Neural cell (in vitro differentiated cells): ENCODE measurements around the gene BNC1. TPM values are rescaled to one million over a fixed set of nuclear protein-coding genes. Genes with fewer than 3 reads are reported as not detected.

Experiments
- H2AFZ ChIP-seq: fragments of 200-600, 300-800 bp; sonication (generic), shearing (Covaris generic); 2 replicates; pipeline ENCODE4 v1.6.0; 2014; ENCODE audit warnings: low read depth, mild to moderate bottlenecking, antibody characterized with exemption, low read length, moderate library complexity
- H3F3A ChIP-seq: fragments of 200-600 bp; shearing (Covaris generic); 2 replicates; pipeline ENCODE4 v1.6.1; 2016; ENCODE audit warnings: mild to moderate bottlenecking, moderate library complexity, mixed read lengths, antibody characterized with exemption, low read length; ENCODE audit not compliant: insufficient read depth, poor library complexity, severe bottlenecking
- H3K27ac ChIP-seq: fragments of 200-600, 300-800 bp; sonication (generic), shearing (Covaris generic); 2 replicates; pipeline ENCODE4 v1.5.1; 2014; ENCODE audit warnings: mild to moderate bottlenecking, low read length, moderate library complexity
- H3K27me3 ChIP-seq: fragments of 300-800, 200-600 bp; sonication (generic), shearing (Covaris generic); 2 replicates; pipeline ENCODE4 v1.6.0; 2014; ENCODE audit warnings: mild to moderate bottlenecking, low read depth, low read length, moderate library complexity; ENCODE audit not compliant: insufficient read depth
- H3K36me3 ChIP-seq: fragments of 300-800, 200-600 bp; sonication (generic), shearing (Covaris generic); 2 replicates; pipeline ENCODE4 v1.5.1; 2014; ENCODE audit warnings: mild to moderate bottlenecking, antibody characterized with exemption, low read length, moderate library complexity; ENCODE audit not compliant: insufficient read depth
- H3K4me2 ChIP-seq: fragments of 300-800, 200-600 bp; sonication (generic), shearing (Covaris generic); 2 replicates; pipeline ENCODE4 v1.6.0; 2014; ENCODE audit warnings: mild to moderate bottlenecking, low read length
- H3K4me3 ChIP-seq: fragments of 300-800, 200-600 bp; sonication (generic), shearing (Covaris generic); 2 replicates; pipeline ENCODE4 v1.5.1; 2014; ENCODE audit warnings: mild to moderate bottlenecking, low read length, moderate library complexity
- H3K79me2 ChIP-seq: fragments of 200-600 bp; shearing (Covaris generic); replicated peaks from 2 replicates; pipeline ENCODE4 v1.6.0; 2014; ENCODE audit warnings: mild to moderate bottlenecking, low read length, moderate library complexity; ENCODE audit not compliant: insufficient read depth
- H3K9ac ChIP-seq: fragments of 300-800, 200-600 bp; sonication (generic), shearing (Covaris generic); 2 replicates; pipeline ENCODE4 v1.6.1; 2016; ENCODE audit warnings: mild to moderate bottlenecking, low read length, mixed read lengths
- H3K9me2 ChIP-seq: fragments of 200-600 bp; shearing (Covaris generic); 2 replicates; pipeline ENCODE4 v1.6.1; 2016; ENCODE audit warnings: mild to moderate bottlenecking, low read length, mixed read lengths; ENCODE audit not compliant: insufficient read depth
- H3K9me3 ChIP-seq: fragments of 200-600, 300-800 bp; sonication (generic), shearing (Covaris generic); 2 replicates; pipeline ENCODE4 v1.6.1; 2016; ENCODE audit warnings: mild to moderate bottlenecking, mixed run types, low read length, moderate library complexity, mixed read lengths
- H4K20me1 ChIP-seq: fragments of 200-600 bp; shearing (Covaris generic); 2 replicates; pipeline ENCODE4 v1.6.1; 2016; ENCODE audit warnings: mild to moderate bottlenecking, mixed run types; ENCODE audit not compliant: insufficient read depth
- EP300 ChIP-seq: fragments of 450-650 bp; conservative IDR thresholded peaks from 2 replicates; pipeline ENCODE4 v1.6.1; 2014; ENCODE audit warnings: antibody characterized with exemption, mild to moderate bottlenecking, moderate library complexity; ENCODE audit not compliant: poor library complexity, severe bottlenecking
- EZH2 ChIP-seq: fragments of 200-600, 300-800 bp; shearing (Covaris generic), sonication (generic); IDR thresholded peaks from 2 replicates; pipeline ENCODE4 v1.6.1; 2014; ENCODE audit warnings: antibody characterized with exemption, low read length, borderline replicate concordance, mild to moderate bottlenecking; ENCODE audit not compliant: insufficient read depth, poor library complexity, severe bottlenecking
- MXI1 ChIP-seq: fragments of 450-650 bp; conservative IDR thresholded peaks from 2 replicates; pipeline ENCODE4 v1.6.1; 2014; ENCODE audit warnings: antibody characterized with exemption, mild to moderate bottlenecking; ENCODE audit not compliant: poor library complexity, severe bottlenecking
- POLR2AphosphoS5 ChIP-seq: IDR thresholded peaks from 2 replicates; pipeline ENCODE4 v1.6.1; 2012
- RAD21 ChIP-seq: fragments of 450-650 bp; conservative IDR thresholded peaks from 2 replicates; pipeline ENCODE4 v1.6.1; 2014; ENCODE audit warnings: antibody characterized with exemption, mild to moderate bottlenecking, moderate library complexity
- REST ChIP-seq: IDR thresholded peaks from 2 replicates; pipeline ENCODE4 v1.6.1; 2012; ENCODE audit warnings: borderline replicate concordance
- SMC3 ChIP-seq: fragments of 450-650 bp; conservative IDR thresholded peaks from 2 replicates; pipeline ENCODE4 v1.6.1; 2014; ENCODE audit warnings: antibody characterized with exemption, mild to moderate bottlenecking, moderate library complexity; ENCODE audit not compliant: poor library complexity
- polyA plus RNA-seq: library from polyadenylated mRNA; depleted of rRNA; stranded (reverse); fragments of >200 nt; gene quantifications from 2 replicates; pipeline ENCODE4 v1.2.3, GENCODE V29; 2014
- TF ChIP-seq, protein P1 (sequence below): fragments of 450-650 bp; IDR thresholded peaks from 2 replicates; pipeline ENCODE4 v1.5.1; 2014; ENCODE audit warnings: antibody characterized with exemption, mild to moderate bottlenecking, moderate library complexity; ENCODE audit not compliant: poor library complexity, severe bottlenecking

The BNC1 gene
- polyA plus RNA-seq, 1 donor from 2014 or later = not detected

GRCh38 chr15:83283138-83283812, 1.2 kb downstream of the BNC1 start:
- Histone ChIP-seq H3K4me2 (no peak overlapping the region), H3K27ac (no peak overlapping the region), H4K20me1 (no peaks in the 10 kb centered on the region), H3K9me2 (no peaks in the 10 kb centered on the region), H2AFZ (no peak overlapping the region), H3K79me2 (no peaks in the 10 kb centered on the region), H3K36me3 (no peaks in the 10 kb centered on the region), H3K9me3 (no peaks in the 10 kb centered on the region), H3K4me3 (peak overlapping the region; percentile 62), H3K9ac (no peak overlapping the region), H3F3A (no peaks in the 10 kb centered on the region), H3K27me3 (peaks cover 81% of the 10 kb centered on the region)
- TF ChIP-seq, protein P1, sequence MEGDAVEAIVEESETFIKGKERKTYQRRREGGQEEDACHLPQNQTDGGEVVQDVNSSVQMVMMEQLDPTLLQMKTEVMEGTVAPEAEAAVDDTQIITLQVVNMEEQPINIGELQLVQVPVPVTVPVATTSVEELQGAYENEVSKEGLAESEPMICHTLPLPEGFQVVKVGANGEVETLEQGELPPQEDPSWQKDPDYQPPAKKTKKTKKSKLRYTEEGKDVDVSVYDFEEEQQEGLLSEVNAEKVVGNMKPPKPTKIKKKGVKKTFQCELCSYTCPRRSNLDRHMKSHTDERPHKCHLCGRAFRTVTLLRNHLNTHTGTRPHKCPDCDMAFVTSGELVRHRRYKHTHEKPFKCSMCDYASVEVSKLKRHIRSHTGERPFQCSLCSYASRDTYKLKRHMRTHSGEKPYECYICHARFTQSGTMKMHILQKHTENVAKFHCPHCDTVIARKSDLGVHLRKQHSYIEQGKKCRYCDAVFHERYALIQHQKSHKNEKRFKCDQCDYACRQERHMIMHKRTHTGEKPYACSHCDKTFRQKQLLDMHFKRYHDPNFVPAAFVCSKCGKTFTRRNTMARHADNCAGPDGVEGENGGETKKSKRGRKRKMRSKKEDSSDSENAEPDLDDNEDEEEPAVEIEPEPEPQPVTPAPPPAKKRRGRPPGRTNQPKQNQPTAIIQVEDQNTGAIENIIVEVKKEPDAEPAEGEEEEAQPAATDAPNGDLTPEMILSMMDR = no peak
- peak; percentile 18 for TF ChIP-seq EZH2
- TF ChIP-seq RAD21 = no peak

DNA sequence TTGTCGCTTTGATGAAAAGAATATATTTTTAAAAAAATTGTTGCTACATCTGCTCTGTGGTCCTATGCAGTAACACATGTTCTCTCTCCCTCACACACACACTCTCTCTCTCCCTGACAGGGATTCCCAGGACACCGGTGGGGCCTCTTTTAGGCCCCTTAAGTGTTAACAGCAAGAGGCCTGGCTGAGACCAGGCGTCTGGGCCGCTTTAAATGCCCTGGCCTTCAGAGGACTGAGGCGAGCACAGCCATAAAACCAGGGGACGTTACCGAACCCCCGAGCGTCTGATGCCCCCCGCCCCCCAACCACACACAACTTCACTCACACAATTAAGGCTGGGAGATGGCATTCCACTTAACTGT, 1.7 kb downstream of the BNC1 start:
- no peak overlapping the region for H3K4me2 ChIP-seq
- H2AFZ ChIP-seq = no peak overlapping the region
- H3K9ac ChIP-seq = no peak overlapping the region
- no peaks in the 10 kb centered on the region for H3K9me2 ChIP-seq
- TF ChIP-seq MXI1 (no peak), EP300 (no peak), RAD21 (no peak), REST (no peak), EZH2 (no peak)
- H3K9me3 ChIP-seq = no peaks in the 10 kb centered on the region
- H3K27me3 ChIP-seq = peaks cover 81% of the 10 kb centered on the region
- H3K36me3 ChIP-seq = no peaks in the 10 kb centered on the region
- H4K20me1 ChIP-seq = no peaks in the 10 kb centered on the region
- no peak overlapping the region for H3K27ac ChIP-seq
- H3K4me3 ChIP-seq = peak overlapping the region; percentile 62
- H3F3A ChIP-seq = no peaks in the 10 kb centered on the region
- no peaks in the 10 kb centered on the region for H3K79me2 ChIP-seq

- H3K9me3 ChIP-seq = no peaks in the 10 kb centered on the region
- H3K27ac ChIP-seq = no peak overlapping the region
- TF ChIP-seq EP300 = no peak
- TF ChIP-seq SMC3 = no peak
- peak; percentile 9 for TF ChIP-seq POLR2AphosphoS5
- no peak for TF ChIP-seq RAD21
- H3K27me3 ChIP-seq = peaks cover 78% of the 10 kb centered on the region
- no peak overlapping the region for H3K4me2 ChIP-seq
- no peaks in the 10 kb centered on the region for H3K36me3 ChIP-seq
- H3K9me2 ChIP-seq = no peaks in the 10 kb centered on the region
- H4K20me1 ChIP-seq = no peaks in the 10 kb centered on the region
- H3K79me2 ChIP-seq = no peaks in the 10 kb centered on the region
- H2AFZ ChIP-seq = no peak overlapping the region
- H3K4me3 ChIP-seq = no peak overlapping the region
- H3F3A ChIP-seq = no peaks in the 10 kb centered on the region
- no peak overlapping the region for H3K9ac ChIP-seq
Measured at GRCh38 chr15:83282141-83282540, 2.3 kb downstream of the BNC1 start.
